GM21529 (cell line): ENCODE measurements around the gene DNAJC15.

Experiments used
- ATAC-seq: cut with Tn5 transposase; IDR thresholded peaks from one replicate; pipeline ENCODE4 v1.9.1; 2021; ENCODE audit not compliant: unreplicated experiment

Gene DNAJC15

DNA sequence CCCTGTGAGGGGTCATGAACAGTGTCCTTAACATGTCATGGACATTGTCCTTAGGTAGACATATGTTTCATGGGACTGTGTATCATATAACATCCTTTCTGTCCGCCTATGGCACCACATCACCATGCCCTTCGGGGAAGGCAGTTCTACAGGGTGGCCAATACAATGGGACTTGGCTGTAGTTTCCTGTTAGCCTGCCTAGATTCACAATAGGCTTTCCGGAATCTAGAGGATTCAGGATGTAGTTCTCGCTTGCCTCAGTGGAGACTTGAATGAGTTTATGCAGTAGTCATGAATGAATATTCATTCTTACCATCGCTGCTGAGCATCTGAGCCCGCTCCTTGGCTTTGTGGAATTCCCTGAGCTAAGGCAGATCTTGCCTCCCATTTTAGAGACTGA lies 100.5 kb downstream of the DNAJC15 start:
- ATAC-seq = no peak

- no peak for ATAC-seq
Measured at GRCh38 chr13:43124490-43124889, 101.1 kb downstream of the DNAJC15 start.

- no peak for ATAC-seq
Measured at GRCh38 chr13:43126420-43126819, 103.0 kb downstream of the DNAJC15 start.

DNA sequence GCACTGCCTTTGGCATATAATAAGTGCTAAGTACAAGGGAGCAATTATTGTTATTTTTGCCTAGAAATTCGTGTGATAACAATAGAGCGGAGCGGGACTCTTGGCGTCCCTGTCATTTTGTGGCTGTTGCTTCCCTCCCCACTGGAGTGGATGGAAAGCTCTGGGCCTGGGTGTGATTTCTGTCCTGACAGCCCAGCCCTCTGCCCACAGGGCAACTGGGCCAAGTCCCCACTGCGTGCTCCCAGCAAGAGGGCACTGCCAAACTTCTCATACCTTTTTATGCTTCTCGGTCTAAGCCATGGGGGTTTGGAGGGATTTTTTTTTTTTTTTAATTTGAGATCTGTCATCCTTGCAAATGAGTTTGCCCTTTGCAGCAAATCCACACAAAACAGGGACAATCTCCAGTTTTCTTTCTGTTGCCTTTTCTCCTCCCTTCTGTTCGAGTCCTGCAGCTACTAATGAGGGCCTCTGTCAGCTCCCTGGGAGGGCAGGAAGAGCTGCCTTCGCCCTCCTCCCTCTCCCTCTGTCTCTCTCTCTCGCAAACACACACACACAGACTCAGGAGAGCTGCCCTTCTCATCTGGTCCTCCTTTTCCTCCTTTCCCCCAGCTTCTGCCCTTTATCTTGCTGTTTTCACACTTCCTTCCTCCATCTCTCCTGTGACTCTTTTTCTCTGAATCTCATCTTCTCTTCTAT lies 103.9 kb downstream of the DNAJC15 start:
- ATAC-seq = no peak

DNA sequence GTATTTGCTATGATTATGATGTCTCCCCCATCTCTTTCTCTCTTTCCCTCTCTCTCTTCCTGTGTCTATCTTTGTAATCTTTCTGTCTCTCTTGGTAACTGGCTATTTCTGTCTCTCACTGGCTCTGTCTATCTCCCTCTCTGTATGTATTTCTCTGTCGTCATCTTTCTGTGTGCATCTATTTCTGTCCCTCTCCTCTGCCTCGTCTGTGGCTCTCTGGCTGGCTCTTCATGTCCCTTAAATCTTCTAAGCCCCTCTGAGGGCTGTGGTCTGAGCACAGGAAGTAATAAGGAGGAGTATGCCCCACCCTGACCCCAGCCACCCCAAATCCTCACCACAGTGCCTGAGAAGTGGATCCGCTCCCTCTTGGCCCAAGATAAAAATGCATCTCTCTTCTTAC lies 104.4 kb downstream of the DNAJC15 start:
- peak; percentile 51 for ATAC-seq

- ATAC-seq = no peak
Measured at GRCh38 chr13:43128504-43128961, 105.1 kb downstream of the DNAJC15 start.

- no peak for ATAC-seq
Measured at GRCh38 chr13:43129066-43129465, 105.7 kb downstream of the DNAJC15 start.

DNA sequence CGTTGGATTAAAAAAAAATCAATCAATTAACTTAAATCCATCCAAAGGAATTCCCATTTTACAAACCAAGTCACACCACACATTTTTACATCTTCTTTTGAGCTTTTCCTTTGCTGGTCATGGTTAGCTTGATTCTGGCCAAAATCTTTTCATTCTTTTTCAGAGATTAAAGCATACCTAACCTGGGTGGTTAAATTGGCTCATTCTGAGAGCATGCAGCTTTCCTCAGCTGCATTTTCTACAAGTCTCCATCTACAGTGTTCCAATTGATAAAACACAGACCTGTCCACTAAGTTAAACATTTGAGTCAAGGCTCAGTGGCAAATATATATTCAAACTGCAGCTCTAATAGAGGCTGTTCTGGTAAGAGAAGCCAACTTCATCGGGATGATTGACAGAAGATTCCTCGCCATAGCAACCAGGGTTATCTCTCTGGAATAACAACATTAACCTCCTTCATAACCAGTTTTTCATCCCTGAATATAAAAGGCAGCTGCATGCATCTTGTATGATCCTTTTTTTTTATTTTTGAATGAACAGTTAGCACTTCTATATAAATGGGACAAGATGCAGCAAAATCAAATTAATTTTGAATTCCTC lies 106.2 kb downstream of the DNAJC15 start:
- no peak for ATAC-seq

- ATAC-seq = peak; percentile 51
Measured at GRCh38 chr13:43132257-43132656, 108.9 kb downstream of the DNAJC15 start.

- no peak for ATAC-seq
Measured at GRCh38 chr13:43132911-43133310, 109.5 kb downstream of the DNAJC15 start.

DNA sequence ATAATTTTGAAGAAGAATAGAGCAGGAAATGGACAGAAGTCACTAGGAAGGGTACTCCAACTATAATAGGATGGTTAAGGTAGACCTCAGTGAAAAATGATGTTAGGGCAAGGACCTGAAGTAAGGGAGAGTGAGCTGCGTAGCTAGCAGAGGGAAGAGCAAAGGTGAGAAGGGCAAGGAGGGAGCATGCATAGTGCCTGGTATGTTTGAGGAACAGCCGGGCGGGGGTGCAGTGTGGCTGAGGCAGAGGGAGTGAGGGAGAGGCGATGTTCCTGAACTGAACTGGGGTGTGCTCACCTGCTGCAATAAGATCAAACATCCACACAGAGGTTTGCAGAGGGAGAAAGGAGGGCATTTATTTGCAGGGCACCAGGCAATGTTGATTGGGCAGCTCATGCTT lies 110.4 kb downstream of the DNAJC15 start:
- no peak for ATAC-seq

DNA sequence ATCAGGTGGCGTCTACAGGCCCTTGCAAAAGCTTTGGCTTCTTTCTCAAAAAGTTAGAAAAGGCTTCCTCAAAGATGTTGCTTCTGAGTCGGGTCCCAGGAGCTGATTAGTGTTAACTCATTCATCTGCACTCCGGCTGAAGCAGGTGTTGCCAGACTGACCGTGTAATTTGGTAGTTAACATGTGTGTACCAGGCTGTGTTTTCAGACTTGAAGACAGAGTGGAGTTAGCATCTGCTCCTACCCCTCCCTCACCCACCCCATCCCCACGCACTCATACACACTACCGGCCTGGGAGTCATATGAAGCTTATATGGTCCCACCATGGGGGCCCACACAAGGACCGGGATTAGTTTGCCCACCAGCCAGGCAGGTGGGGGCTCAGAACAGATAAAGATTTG lies 111.5 kb downstream of the DNAJC15 start:
- ATAC-seq = no peak

- no peak for ATAC-seq
Measured at GRCh38 chr13:43135516-43135915, 112.1 kb downstream of the DNAJC15 start.

- no peak for ATAC-seq
Measured at GRCh38 chr13:43136920-43137575, 113.7 kb downstream of the DNAJC15 start.

GRCh38 chr13:43139211-43139610 lies 115.8 kb downstream of the DNAJC15 start:
- no peak for ATAC-seq

DNA sequence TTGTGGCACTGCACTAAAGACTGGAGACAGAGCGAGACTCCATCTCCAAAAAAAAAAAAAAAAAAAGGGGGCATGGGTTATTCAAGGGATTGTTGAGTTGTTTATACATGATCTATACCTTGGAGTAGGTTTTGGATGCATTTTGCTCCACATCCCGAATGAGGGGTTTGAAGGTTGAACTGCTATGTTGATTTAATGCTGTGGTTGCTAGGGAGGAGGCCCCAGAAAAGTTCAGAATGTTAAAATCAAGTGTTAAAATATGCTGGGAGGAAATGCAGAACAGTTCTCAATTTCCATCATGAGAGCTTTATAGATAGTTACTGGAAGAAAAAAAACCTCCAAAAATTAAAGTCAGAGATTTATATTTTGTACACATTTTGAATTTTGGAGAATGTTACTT lies 116.5 kb downstream of the DNAJC15 start:
- no peak for ATAC-seq

GRCh38 chr13:43140985-43141384 lies 117.6 kb downstream of the DNAJC15 start:
- no peak for ATAC-seq

DNA sequence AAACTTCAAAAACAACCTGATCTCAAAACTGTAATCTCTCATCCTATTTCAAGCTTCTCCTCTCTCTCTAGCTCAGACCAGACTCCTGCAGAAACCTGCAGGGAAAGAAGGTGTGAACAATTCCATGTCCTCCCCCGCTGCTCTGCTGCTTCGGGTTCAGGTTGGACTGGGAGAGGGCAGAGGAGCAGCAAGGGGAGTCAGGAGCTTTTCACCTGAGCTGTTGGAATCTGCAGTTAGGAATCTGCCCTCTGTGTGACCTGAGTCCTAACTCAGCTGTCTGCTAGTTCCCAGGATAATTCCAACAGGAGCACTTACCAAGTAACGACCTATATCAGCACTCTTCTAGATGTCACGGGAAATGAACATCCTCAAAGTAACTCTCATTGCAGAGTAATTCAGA lies 118.3 kb downstream of the DNAJC15 start:
- no peak for ATAC-seq

GRCh38 chr13:43143591-43143990 lies 120.2 kb downstream of the DNAJC15 start:
- no peak for ATAC-seq

DNA sequence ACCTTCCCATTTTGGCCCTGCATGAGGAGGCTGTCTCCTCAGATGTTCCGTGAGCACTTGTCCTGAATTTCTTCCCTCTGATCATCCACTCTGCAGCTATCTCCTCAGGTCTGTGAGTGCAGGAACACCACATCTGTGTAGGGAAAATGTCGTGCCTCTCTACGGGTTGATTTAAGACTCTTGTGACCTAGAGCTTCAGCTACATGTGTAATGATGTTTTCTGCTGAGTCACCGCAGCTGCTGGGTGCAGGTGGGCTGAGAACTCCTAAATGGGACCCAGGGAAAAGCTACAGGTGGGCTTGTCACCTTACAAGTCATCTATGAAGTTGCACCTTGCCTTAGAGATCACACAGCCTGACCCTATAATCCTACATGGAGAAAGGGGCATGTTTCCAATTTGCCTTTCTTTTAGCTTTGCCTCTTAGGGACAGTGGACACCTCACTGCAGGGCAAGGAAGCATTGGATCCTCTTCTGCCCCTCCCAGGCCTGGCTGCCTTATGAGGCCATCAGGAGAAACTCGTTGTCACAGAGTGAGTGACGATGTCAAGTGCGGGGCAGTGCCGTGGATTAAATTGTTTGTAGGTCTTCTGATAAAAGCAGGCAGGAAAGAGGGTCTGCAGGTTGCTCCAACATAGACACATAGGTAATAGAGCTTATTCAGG lies 122.3 kb downstream of the DNAJC15 start:
- no peak for ATAC-seq

- ATAC-seq = no peak
Measured at GRCh38 chr13:43146400-43146799, 123.0 kb downstream of the DNAJC15 start.
